B cell (primary cell): Measurements from ENCODE around the gene PREX1.

ENCODE experiments used
- CTCF ChIP-seq: fragments of 200-600 bp; IDR thresholded peaks from one replicate; pipeline ENCODE4 v1.8.0; 2022; ENCODE audit warnings: antibody characterized with exemption, mild to moderate bottlenecking
- EZH2 ChIP-seq: IDR thresholded peaks from 2 replicates; pipeline ENCODE4 v1.6.1; 2012; ENCODE audit warnings: borderline replicate concordance, low read depth, mild to moderate bottlenecking, moderate library complexity, low read length; ENCODE audit not compliant: insufficient read depth, poor library complexity, severe bottlenecking

GRCh38 chr20:48705240-48706115 is 122.3 kb downstream of the PREX1 start:
- TF ChIP-seq CTCF (no peak), EZH2 (no peak)
